GM12801 (cell line): Measurements from ENCODE around the gene LSM4.

ENCODE experiments used
- TF ChIP-seq, protein P1 (sequence below): IDR thresholded peaks from one replicate; pipeline ENCODE4 v1.5.1; 2011; ENCODE audit warnings: control low read depth; ENCODE audit not compliant: insufficient read length; ENCODE audit errors: extremely low read depth

Gene LSM4

DNA sequence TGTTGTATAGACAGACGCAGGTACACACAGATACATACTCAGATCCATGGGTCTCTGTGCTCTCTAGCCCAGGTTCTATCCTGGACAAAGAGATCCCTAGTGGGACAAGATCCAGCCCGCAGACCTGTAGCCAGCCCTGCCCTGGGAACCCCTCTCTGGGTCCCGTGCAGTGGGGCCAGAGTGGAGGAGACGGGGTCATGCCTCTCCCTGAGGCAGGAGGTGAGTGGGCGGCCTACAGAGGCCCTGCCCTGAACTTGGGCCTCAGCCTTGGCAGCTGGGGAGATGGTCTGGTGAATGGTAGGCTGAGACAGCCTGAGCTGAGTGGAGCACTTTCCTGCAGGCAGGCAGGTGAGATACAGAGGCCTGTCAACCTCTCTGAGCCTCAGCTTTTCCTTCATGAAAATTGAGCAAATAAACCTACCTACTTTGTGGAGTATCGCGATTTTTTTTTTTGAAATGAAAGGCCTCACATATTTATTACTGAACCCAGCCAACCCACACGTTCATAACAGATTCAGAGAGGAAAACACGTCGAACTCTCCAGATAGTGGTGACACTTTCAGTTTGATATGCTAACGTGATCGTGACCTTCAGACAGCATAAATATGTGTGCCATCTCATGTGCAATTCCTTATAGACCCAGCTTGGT lies 38.0 kb downstream of the LSM4 start:
- TF ChIP-seq, protein P1, sequence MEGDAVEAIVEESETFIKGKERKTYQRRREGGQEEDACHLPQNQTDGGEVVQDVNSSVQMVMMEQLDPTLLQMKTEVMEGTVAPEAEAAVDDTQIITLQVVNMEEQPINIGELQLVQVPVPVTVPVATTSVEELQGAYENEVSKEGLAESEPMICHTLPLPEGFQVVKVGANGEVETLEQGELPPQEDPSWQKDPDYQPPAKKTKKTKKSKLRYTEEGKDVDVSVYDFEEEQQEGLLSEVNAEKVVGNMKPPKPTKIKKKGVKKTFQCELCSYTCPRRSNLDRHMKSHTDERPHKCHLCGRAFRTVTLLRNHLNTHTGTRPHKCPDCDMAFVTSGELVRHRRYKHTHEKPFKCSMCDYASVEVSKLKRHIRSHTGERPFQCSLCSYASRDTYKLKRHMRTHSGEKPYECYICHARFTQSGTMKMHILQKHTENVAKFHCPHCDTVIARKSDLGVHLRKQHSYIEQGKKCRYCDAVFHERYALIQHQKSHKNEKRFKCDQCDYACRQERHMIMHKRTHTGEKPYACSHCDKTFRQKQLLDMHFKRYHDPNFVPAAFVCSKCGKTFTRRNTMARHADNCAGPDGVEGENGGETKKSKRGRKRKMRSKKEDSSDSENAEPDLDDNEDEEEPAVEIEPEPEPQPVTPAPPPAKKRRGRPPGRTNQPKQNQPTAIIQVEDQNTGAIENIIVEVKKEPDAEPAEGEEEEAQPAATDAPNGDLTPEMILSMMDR = no peak

DNA sequence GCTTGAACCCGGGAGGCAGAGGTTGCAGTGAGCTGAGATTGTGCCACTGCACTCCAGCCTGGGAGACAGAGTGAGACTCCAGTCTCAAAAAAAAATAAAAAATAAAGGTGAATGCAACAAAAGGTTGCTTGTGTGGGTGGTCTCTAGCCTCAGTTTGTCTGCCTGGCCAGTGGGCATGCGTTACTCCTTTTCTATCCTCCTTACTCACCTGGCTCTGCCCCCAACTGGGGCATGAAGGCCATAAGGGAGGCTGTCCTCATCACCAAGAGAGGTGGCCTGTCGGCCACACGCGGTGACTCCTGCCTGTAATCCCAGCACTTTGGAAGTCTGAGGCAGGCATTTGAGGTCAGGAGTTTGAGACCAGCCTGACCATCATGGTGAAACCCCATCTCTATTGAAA lies 39.5 kb downstream of the LSM4 start:
- TF ChIP-seq, protein P1 = no peak

DNA sequence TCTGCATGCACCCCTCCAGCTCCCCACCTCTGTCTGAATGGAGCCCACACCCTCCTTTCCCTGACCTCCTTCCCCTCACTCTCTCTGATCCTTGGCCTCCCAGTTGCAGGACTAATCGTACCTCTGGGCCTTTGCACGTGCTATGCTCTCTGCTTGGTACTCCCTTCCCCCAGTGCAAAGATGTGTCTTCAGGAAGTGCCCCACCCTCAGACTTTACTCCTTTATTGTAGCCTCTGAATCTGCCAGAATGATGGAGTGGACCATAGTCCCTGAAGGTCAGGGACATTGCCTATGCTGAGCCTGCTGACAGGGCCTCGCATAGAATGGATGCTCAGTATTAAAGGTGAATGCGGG lies 40.1 kb downstream of the LSM4 start:
- TF ChIP-seq, protein P1 = no peak

DNA sequence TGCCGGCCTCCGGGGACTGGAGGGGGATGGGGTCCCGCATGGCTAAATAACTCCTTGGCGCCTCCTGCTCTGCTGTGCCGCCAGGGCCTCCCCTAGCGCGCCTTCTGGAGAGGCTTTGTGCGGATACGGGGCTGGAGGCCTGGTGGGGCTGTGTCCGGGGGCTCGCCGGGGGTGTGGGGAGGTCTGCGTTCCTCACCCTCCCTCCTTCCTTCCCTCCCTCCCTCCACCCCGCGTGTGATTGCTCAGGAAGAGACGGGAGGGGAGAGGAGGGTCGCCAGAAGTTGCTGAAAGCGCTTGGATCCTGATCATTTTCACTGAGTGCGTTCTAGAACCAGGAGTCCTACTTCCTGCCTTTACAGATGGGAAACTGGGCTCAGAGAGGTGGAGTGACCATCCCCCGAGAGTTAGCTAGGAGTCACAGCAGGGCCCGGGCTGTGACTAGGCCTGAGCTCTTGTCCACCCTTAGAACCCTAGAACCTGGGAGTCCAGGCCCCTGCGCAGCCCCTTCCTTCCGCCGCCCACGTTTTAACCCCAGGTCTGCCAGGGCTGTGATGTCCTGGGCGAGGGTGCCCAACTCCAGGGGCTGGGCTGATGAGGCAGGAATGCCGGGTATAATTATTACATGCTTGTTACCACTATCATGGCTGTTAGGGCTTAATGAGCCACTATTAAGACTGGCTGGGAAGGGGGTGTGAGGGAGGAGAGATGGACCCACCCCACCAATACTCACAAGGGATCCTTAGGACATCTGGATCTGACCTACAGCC lies 40.7 kb downstream of the LSM4 start:
- TF ChIP-seq, protein P1 = no peak

DNA sequence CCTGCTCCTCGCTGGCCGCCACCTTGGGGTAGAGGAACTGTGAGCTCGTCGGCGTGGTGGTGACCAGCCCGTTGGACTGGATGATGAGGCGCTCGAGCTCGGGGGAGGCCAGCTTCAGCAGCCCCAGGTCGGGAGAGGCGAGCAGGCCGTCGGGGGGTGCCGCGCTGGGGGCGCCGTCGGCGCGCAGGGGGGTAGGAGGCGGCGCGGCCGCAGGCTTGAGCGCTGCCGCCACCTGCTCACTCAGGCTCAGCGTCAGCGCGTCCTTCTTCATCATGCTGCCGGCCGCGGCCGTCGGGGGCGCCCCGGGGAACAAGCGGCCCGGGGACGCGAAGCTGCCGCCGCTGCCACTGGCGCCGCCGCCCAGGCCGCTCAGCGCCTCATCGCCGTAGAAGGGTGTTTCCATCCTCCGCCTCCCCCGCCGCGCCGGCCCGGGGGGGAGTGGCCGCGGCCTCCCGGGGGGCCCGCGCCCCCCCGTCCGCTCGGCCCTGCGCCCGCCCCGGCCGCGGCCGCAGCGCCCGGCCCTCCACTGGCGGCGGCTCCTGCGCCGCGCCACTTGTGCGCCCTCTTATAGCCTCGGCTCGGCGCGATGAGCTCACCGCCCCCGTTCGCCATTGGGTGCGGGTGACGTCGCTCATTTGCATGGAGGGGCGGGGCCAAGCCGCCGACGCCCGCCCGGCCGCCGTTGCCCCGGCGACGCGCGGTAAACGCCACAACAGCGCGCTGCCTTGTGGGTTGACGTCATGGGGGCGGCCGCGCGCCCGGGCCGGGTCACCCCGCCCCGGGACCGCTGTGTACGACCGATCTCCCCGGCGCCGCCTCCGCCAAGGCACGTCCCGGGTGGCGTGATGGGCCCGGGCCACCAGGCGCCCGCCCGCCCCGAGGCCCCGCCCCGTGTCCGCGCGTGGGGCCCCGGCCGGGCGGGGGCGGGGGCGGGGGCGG lies 41.5 kb downstream of the LSM4 start, which contains the start of gene JUND:
Gene JUND, minus strand, starts transcription at position 541 of the 939 bp plus-strand sequence. Its CDS starts 138 bp downstream, at position 403.
- TF ChIP-seq, protein P1 = no peak

GRCh38 chr19:18280247-18281081 lies 42.4 kb downstream of the LSM4 start:
- TF ChIP-seq, protein P1 = no peak
